Measurements from ENCODE around the gene TECTA.
"Not testable (repeated sequence)": the region's sequence is repeated elsewhere in the genome, so short reads cannot be mapped to it uniquely, and the experiment has no call there.

Gene TECTA

GRCh38 chr11:121091492-121092152 is 9.4 kb upstream of the TECTA start:
- DNase-seq = no peak

- DNase-seq = no peak
Observed at GRCh38 chr11:121095561-121095960, 5.5 kb upstream of the TECTA start.

GRCh38 chr11:121099364-121099763 is 1.7 kb upstream of the TECTA start:
- DNase-seq = no peak

GRCh38 chr11:121099885-121100284 is 1.2 kb upstream of the TECTA start:
- DNase-seq = no peak

- no peak for DNase-seq
Observed at GRCh38 chr11:121104312-121104762, 3.3 kb downstream of the TECTA start.

- DNase-seq = no peak
Observed at GRCh38 chr11:121105063-121105480, 4.0 kb downstream of the TECTA start.

- no peak for DNase-seq
Observed at GRCh38 chr11:121105481-121106195, 4.6 kb downstream of the TECTA start.

- no peak for DNase-seq
Observed at GRCh38 chr11:121106812-121107211, 5.8 kb downstream of the TECTA start.

- no peak for DNase-seq
Observed at GRCh38 chr11:121108413-121108812, 7.4 kb downstream of the TECTA start.

GRCh38 chr11:121109471-121109870 is 8.4 kb downstream of the TECTA start:
- DNase-seq = no peak

- DNase-seq = no peak
Observed at GRCh38 chr11:121109916-121110586, 9.0 kb downstream of the TECTA start.

GRCh38 chr11:121110871-121111724 is 10.1 kb downstream of the TECTA start:
- DNase-seq = no peak

- peak; percentile 8 for DNase-seq
Observed at GRCh38 chr11:121112498-121113455, 11.7 kb downstream of the TECTA start.

- DNase-seq = no peak
Observed at GRCh38 chr11:121113611-121114010, 12.6 kb downstream of the TECTA start.

GRCh38 chr11:121115024-121115423 is 14.0 kb downstream of the TECTA start:
- DNase-seq = not testable (repeated sequence)

- DNase-seq = no peak
Observed at GRCh38 chr11:121117788-121118187, 16.7 kb downstream of the TECTA start.

GRCh38 chr11:121119440-121119839 is 18.4 kb downstream of the TECTA start:
- no peak for DNase-seq

- DNase-seq = no peak
Observed at GRCh38 chr11:121122328-121122727, 21.3 kb downstream of the TECTA start.

- no peak for DNase-seq
Observed at GRCh38 chr11:121123496-121124069, 22.5 kb downstream of the TECTA start.

- no peak for DNase-seq
Observed at GRCh38 chr11:121127809-121128208, 26.8 kb downstream of the TECTA start.
